GM12801 (cell line): Measurements from ENCODE around the gene CR1L.

ENCODE experiments used
- CTCF ChIP-seq: IDR thresholded peaks from one replicate; pipeline ENCODE4 v1.5.1; 2011; ENCODE audit warnings: control low read depth; ENCODE audit not compliant: insufficient read length; ENCODE audit errors: extremely low read depth

The CR1L gene

GRCh38 chr1:207646171-207646570 is 1.2 kb downstream of the CR1L start:
- no peak for TF ChIP-seq CTCF

- no peak for TF ChIP-seq CTCF
Measured at GRCh38 chr1:207646944-207647579, 2.1 kb downstream of the CR1L start.

GRCh38 chr1:207647671-207648333 is 2.9 kb downstream of the CR1L start:
- TF ChIP-seq CTCF = no peak

GRCh38 chr1:207648334-207649209 is 3.6 kb downstream of the CR1L start:
- TF ChIP-seq CTCF = no peak

- TF ChIP-seq CTCF = no peak
Measured at GRCh38 chr1:207649210-207649753, 4.3 kb downstream of the CR1L start.

GRCh38 chr1:207649865-207650580 is 5.1 kb downstream of the CR1L start:
- TF ChIP-seq CTCF = no peak
